ENCODE data around the gene GLMN. TPM values are rescaled to one million over a fixed set of nuclear protein-coding genes. Genes with fewer than 3 reads are reported as not detected.

Gene GLMN
- total and polyA plus RNA-seq, 2 of the 13 experiments (the other 11 are each of a cell fraction or from before 2014, with no cell fraction given): 5.9 to 18.4 TPM

DNA sequence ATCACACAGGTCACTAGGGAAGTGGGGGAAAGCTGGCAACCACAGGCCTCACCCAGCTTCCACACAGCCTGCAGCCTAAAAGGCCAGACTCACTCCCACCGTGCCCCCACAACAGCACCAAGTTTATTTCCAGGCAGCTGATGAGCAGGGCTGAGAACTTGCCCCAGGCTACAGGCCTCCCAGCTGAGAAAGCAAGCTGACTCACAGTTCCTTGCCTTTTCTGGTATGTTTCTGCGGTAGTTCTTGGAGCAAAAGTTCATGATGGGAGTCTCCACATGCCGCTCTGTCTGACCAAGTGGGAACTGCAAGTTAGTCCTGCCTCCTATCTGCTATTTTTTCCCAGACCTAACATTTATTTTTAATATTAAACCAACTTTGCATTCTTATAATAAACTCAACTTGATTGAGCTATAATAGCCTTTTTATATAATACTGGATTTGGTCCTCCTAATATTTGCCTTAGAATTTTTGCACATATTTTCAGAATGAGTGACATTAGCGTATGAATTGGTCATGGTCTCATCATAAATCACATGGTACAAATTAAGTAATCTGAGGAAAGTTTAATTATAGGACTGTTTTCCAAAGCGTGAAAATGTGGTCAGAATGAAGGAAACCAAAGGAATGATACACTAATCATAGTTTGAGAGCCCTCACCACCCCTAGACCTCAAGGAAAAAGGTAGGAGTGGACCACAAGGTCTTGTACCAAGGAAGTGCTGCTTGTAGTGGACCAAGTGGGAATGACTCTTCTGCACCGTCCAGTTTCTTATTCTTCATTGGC is 30.8 kb upstream of the GLMN start:
- DNase-seq (ENCODE audit: low spot score): no peak
- 98% methylated on average over 6 of the region's 6 CpGs for WGBS (ENCODE audit: low lambda C conversion rate)
- Histone ChIP-seq H3K79me2 (ENCODE audit: insufficient read depth, low read length) (no peaks in the 10 kb centered on the region), H3K9me3 (ENCODE audit: low read length) (no peaks in the 10 kb centered on the region; the same call in 1 of the 2 replicates), H3K27ac (ENCODE audit: extremely low read length, insufficient read depth, low read length) (no peak overlapping the region), H3K4me2 (ENCODE audit: low read depth, low read length) (no peak overlapping the region), H3K4me1 (ENCODE audit: insufficient read depth, low read length) (peaks cover 10% of the 10 kb centered on the region; the same call in 1 of the 2 replicates), H3K27me3 (ENCODE audit: control insufficient read depth in 1 of 2, insufficient read depth in 2 of 2, low read length in 2 of 2) (no peaks in the 10 kb centered on the region; a peak in 1 of 5 replicates), H4K20me1 (ENCODE audit: insufficient read depth, low read length) (no peaks in the 10 kb centered on the region), H3K9ac (ENCODE audit: insufficient read depth, low read depth, low read length) (no peak overlapping the region), H2AFZ (ENCODE audit: low read length) (no peak overlapping the region), H3K36me3 (replicated peaks in 1 of 2; ENCODE audit: control insufficient read depth in 1 of 2, insufficient read depth in 2 of 2, low read length in 2 of 2) (peaks cover 3 to 5% of the 10 kb centered on the region in 2 experiments; a peak in 2 of 5 replicates), H3K4me3 (replicated peaks in 1 of 3; ENCODE audit: insufficient read depth in 1 of 3, low read depth in 2 of 3, low read length in 3 of 3) (no peak overlapping the region)
- TF ChIP-seq MZF1 (CRISPR knock-in tag; IDR thresholded peaks at IDR 0.05; ENCODE audit: borderline replicate concordance): no peak
- no peak for TF ChIP-seq TBX3 (IDR thresholded peaks at IDR 0.05; ENCODE audit: borderline replicate concordance)
- TF ChIP-seq ZNF749 (CRISPR knock-in tag; IDR thresholded peaks at IDR 0.05; ENCODE audit: borderline replicate concordance): no peak
- no peak for TF ChIP-seq FOXC1 (CRISPR knock-in tag; IDR thresholded peaks at IDR 0.05; ENCODE audit: borderline replicate concordance)
- TF ChIP-seq, protein P1, sequence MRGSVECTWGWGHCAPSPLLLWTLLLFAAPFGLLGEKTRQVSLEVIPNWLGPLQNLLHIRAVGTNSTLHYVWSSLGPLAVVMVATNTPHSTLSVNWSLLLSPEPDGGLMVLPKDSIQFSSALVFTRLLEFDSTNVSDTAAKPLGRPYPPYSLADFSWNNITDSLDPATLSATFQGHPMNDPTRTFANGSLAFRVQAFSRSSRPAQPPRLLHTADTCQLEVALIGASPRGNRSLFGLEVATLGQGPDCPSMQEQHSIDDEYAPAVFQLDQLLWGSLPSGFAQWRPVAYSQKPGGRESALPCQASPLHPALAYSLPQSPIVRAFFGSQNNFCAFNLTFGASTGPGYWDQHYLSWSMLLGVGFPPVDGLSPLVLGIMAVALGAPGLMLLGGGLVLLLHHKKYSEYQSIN (CRISPR knock-in tag; IDR thresholded peaks at IDR 0.05; ENCODE audit: borderline replicate concordance): no peak
- no peak for TF ChIP-seq ZNF282 (IDR thresholded peaks at IDR 0.05; ENCODE audit: partially characterized antibody)
- no peak for TF ChIP-seq ZNF644 (CRISPR knock-in tag; IDR thresholded peaks at IDR 0.05; ENCODE audit: low read depth)
- no peak for TF ChIP-seq FOXJ3 (CRISPR knock-in tag; IDR thresholded peaks at IDR 0.05; ENCODE audit: borderline replicate concordance)
- no peak for TF ChIP-seq SETDB1 (CRISPR knock-in tag; IDR thresholded peaks at IDR 0.05; ENCODE audit: borderline replicate concordance)
- intact Hi-C loops (cut with micrococcal nuclease; ENCODE audit: unreplicated experiment): no loop called here
- CTCF ChIA-PET (ENCODE audit: low intra/inter-chr PET ratio, low total read pairs): no interaction called here
- FAIRE-seq: no peak
- no peak for ATAC-seq
- in situ Hi-C loops (cut with HindIII; ENCODE audit: extremely low pct_ligation_motif_present, low pct_unique_long_range_greater_than_20kb): no loop called here
- POLR2A ChIA-PET: no interaction called here
- BruUV-seq (replicated peaks): no TSS peak
